H1 (cell line): ENCODE measurements around the gene ESPNL.

ENCODE experiments used
- ATF3 ChIP-seq: IDR thresholded peaks from 2 replicates; pipeline ENCODE4 v1.6.1; 2011; ENCODE audit warnings: low read depth, mild to moderate bottlenecking, low read length; ENCODE audit not compliant: insufficient read depth
- BRCA1 ChIP-seq: IDR thresholded peaks from 2 replicates; pipeline ENCODE4 v1.6.1; 2012; ENCODE audit warnings: low read depth, low read length, improper control_type of control experiment
- CTCF ChIP-seq, 3 experiments: IDR thresholded peaks; 1 replicate in 2 of 3; 2 replicates in 1 of 3; pipeline versions ENCODE4 v1.5.1 to v1.6.1; 2011; ENCODE audit warnings: low read length in 3 of 3, mild to moderate bottlenecking in 3 of 3, inconsistent platforms in 2 of 3, low read depth in 1 of 3, moderate library complexity in 1 of 3; ENCODE audit not compliant: insufficient read depth in 1 of 3; ENCODE audit errors: control extremely low read depth in 1 of 3
- EP300 ChIP-seq, 2 experiments: IDR thresholded peaks; 1 replicate in 1 of 2; 2 replicates in 1 of 2; pipeline ENCODE4 v1.6.1; 2011 to 2012; ENCODE audit warnings: low read depth in 2 of 2, low read length in 2 of 2, mild to moderate bottlenecking in 2 of 2, borderline replicate concordance in 1 of 2, inconsistent platforms in 1 of 2, moderate library complexity in 1 of 2
- EZH2 ChIP-seq: fragments of 200-600 bp; sonication (generic); IDR thresholded peaks from 2 replicates; pipeline ENCODE4 v1.7.1; 2012; ENCODE audit warnings: low read depth, mild to moderate bottlenecking, moderate library complexity, low read length, inconsistent platforms; ENCODE audit not compliant: severe bottlenecking
- FOSL1 ChIP-seq: IDR thresholded peaks from 2 replicates; pipeline ENCODE4 v1.6.1; 2011; ENCODE audit warnings: mild to moderate bottlenecking, low read depth, low read length, moderate library complexity; ENCODE audit not compliant: insufficient read depth
- POLR2A ChIP-seq, 2 experiments: IDR thresholded peaks; 1 replicate in 1 of 2; 2 replicates in 1 of 2; pipeline ENCODE4 v1.6.1; 2011; ENCODE audit warnings: low read depth in 2 of 2, low read length in 2 of 2, mild to moderate bottlenecking in 2 of 2; ENCODE audit errors: control extremely low read depth in 1 of 2
- RAD21 ChIP-seq, 2 experiments: IDR thresholded peaks in 1 of 2; conservative IDR thresholded peaks in 1 of 2; 2 replicates each; pipeline ENCODE4 v1.6.1; 2011; ENCODE audit warnings: low read depth in 2 of 2, low read length in 2 of 2, improper control_type of control experiment in 1 of 2, inconsistent platforms in 1 of 2, mild to moderate bottlenecking in 1 of 2, moderate library complexity in 1 of 2
- RFX5 ChIP-seq: IDR thresholded peaks from 2 replicates; pipeline ENCODE4 v1.6.1; 2011; ENCODE audit warnings: low read depth, low read length, improper control_type of control experiment, borderline replicate concordance
- SIN3A ChIP-seq, 2 experiments: IDR thresholded peaks in 1 of 2; conservative IDR thresholded peaks in 1 of 2; 2 replicates each; pipeline ENCODE4 v1.6.1; 2011 to 2012; ENCODE audit warnings: low read length in 2 of 2, improper control_type of control experiment in 1 of 2, low read depth in 1 of 2, mild to moderate bottlenecking in 1 of 2
- SIRT6 ChIP-seq: IDR thresholded peaks from one replicate; pipeline ENCODE4 v1.7.1; 2012; ENCODE audit warnings: low read length, inconsistent platforms
- SUZ12 ChIP-seq: fragments of 200-600 bp; sonication (generic); IDR thresholded peaks from 2 replicates; pipeline ENCODE4 v1.6.1; 2012; ENCODE audit warnings: mild to moderate bottlenecking, inconsistent platforms, low read length, moderate library complexity, mixed read lengths
- TBP ChIP-seq: IDR thresholded peaks from 2 replicates; pipeline ENCODE4 v1.6.1; 2011; ENCODE audit warnings: low read depth, low read length, improper control_type of control experiment

- TF ChIP-seq BRCA1 = no peak
- peak; percentile 24 to 50; a peak in 3 of 4 replicates for TF ChIP-seq RAD21 (IDR thresholded peaks at IDR 0.05 in 1 of 2, conservative IDR thresholded peaks at IDR 0.05 in 1 of 2; ENCODE audit: low read depth in 2 of 2, low read length in 2 of 2)
- TF ChIP-seq RFX5 = no peak
- no peak for TF ChIP-seq FOSL1
- no peak for TF ChIP-seq POLR2A (IDR thresholded peaks at IDR 0.05; ENCODE audit: control extremely low read depth in 1 of 2, low read depth in 2 of 2, low read length in 2 of 2)
- TF ChIP-seq CTCF (IDR thresholded peaks at IDR 0.05; ENCODE audit: control extremely low read depth in 1 of 3, insufficient read depth in 1 of 3, low read depth in 1 of 3, low read length in 3 of 3) = peak in 2 of 3 experiments; percentile 11 to 21; a peak in 3 of 4 replicates
- no peak for TF ChIP-seq EP300 (IDR thresholded peaks at IDR 0.05; ENCODE audit: borderline replicate concordance in 1 of 2, low read depth in 2 of 2, low read length in 2 of 2)
- TF ChIP-seq ATF3 = no peak
- TF ChIP-seq SIRT6 = no peak
- TF ChIP-seq EZH2 = no peak
- TF ChIP-seq SUZ12 = no peak
- TF ChIP-seq SIN3A (conservative IDR thresholded peaks at IDR 0.05 in 1 of 2, IDR thresholded peaks at IDR 0.05 in 1 of 2; ENCODE audit: low read depth in 1 of 2, low read length in 2 of 2) = no peak
- no peak for TF ChIP-seq TBP
Measured at GRCh38 chr2:238120463-238121298, 20.5 kb downstream of the ESPNL start.
